ENCODE measurements around the gene PTPN3. TPM values are rescaled to one million over a fixed set of nuclear protein-coding genes. Genes with fewer than 3 reads are reported as not detected.
"Not testable (repeated sequence)": the region's sequence is repeated elsewhere in the genome, so short reads cannot be mapped to it uniquely, and the experiment has no call there.

PTPN3 gene
- total RNA-seq, 1 experiment from 2014 or later: 20.8 TPM

GRCh38 chr9:109342878-109343277 lies 155.2 kb downstream of the PTPN3 start:
- Histone ChIP-seq H3K27me3 (ENCODE audit: insufficient read depth, low read length) (no peaks in the 10 kb centered on the region), H4K20me1 (ENCODE audit: insufficient read depth) (no peaks in the 10 kb centered on the region), H3K27ac (ENCODE audit: low read depth, low read length) (no peak overlapping the region), H3K79me2 (ENCODE audit: insufficient read depth, low read length) (no peaks in the 10 kb centered on the region), H3K4me3 (replicated peaks in 1 of 2; ENCODE audit: low read depth in 1 of 2, low read length in 2 of 2) (no peak overlapping the region), H3K9ac (ENCODE audit: low read length) (no peak overlapping the region), H3K36me3 (ENCODE audit: control insufficient read depth in 1 of 2, insufficient read depth in 2 of 2, low read length in 2 of 2) (no peaks in the 10 kb centered on the region), H3K4me1 (ENCODE audit: control insufficient read depth in 1 of 2, insufficient read depth in 2 of 2, low read length in 2 of 2) (peaks cover 8 to 19% of the 10 kb centered on the region in 2 experiments; a peak in 3 of 4 replicates), H3K9me3 (ENCODE audit: control insufficient read depth in 1 of 2, insufficient read depth in 1 of 2, low read depth in 1 of 2, low read length in 2 of 2) (no peaks in the 10 kb centered on the region), H3K9me2 (ENCODE audit: insufficient read depth) (no peaks in the 10 kb centered on the region), H2AFZ (ENCODE audit: low read depth, low read length, poor library complexity, severe bottlenecking) (no peak overlapping the region), H3K4me2 (ENCODE audit: low read length) (no peak overlapping the region)
- RAD21 ChIA-PET (ENCODE audit: low non-redundant PET in 1 of 2, low total read pairs in 2 of 2, uncharacterized antibody in 2 of 2, unreplicated experiment in 2 of 2): no interaction called here
- CTCF ChIA-PET: no interaction called here
- TF ChIP-seq TCF7L2 (IDR thresholded peaks at IDR 0.05; ENCODE audit: borderline replicate concordance, extremely low read depth, insufficient read depth, insufficient read length): no peak
- DNase-seq (ENCODE audit: low read depth, low spot score) (no peak), ATAC-seq (no peak)
- no TSS peak for BruUV-seq (replicated peaks)
- POLR2A ChIA-PET: no interaction called here
- intact Hi-C loops (cut with micrococcal nuclease): loop anchor here (10.0 kb wide), 1 partner anchor 182 kb away; no protein-coding TSS in a partner anchor

GRCh38 chr9:109341561-109341960 lies 156.5 kb downstream of the PTPN3 start:
- Histone ChIP-seq H2AFZ (ENCODE audit: low read depth, low read length, poor library complexity, severe bottlenecking) (no peak overlapping the region), H3K36me3 (ENCODE audit: control insufficient read depth in 1 of 2, insufficient read depth in 2 of 2, low read length in 2 of 2) (no peaks in the 10 kb centered on the region), H3K27ac (ENCODE audit: low read depth, low read length) (no peak overlapping the region), H3K9ac (ENCODE audit: low read length) (no peak overlapping the region), H3K79me2 (ENCODE audit: insufficient read depth, low read length) (no peaks in the 10 kb centered on the region), H3K27me3 (ENCODE audit: insufficient read depth, low read length) (no peaks in the 10 kb centered on the region), H3K9me3 (ENCODE audit: control insufficient read depth in 1 of 2, insufficient read depth in 1 of 2, low read depth in 1 of 2, low read length in 2 of 2) (no peaks in the 10 kb centered on the region), H3K4me2 (ENCODE audit: low read length) (no peak overlapping the region), H3K9me2 (ENCODE audit: insufficient read depth) (no peaks in the 10 kb centered on the region), H3K4me1 (ENCODE audit: control insufficient read depth in 1 of 2, insufficient read depth in 2 of 2, low read length in 2 of 2) (peaks cover 8 to 17% of the 10 kb centered on the region in 2 experiments; a peak in 3 of 4 replicates), H3K4me3 (replicated peaks in 1 of 2; ENCODE audit: low read depth in 1 of 2, low read length in 2 of 2) (no peak overlapping the region), H4K20me1 (ENCODE audit: insufficient read depth) (no peaks in the 10 kb centered on the region)
- DNase-seq (ENCODE audit: low read depth, low spot score) (no peak), ATAC-seq (no peak)
- CTCF ChIA-PET: no interaction called here
- no TSS peak for BruUV-seq (replicated peaks)
- POLR2A ChIA-PET: no interaction called here
- no peak for TF ChIP-seq POLR2A (IDR thresholded peaks at IDR 0.05; ENCODE audit: borderline replicate concordance, extremely low read depth, insufficient read depth, insufficient read length)
- no peak for TF ChIP-seq POLR2AphosphoS5 (IDR thresholded peaks at IDR 0.05; ENCODE audit: low read depth, low read length)
- TF ChIP-seq ZBTB33 (IDR thresholded peaks at IDR 0.05; ENCODE audit: extremely low read depth, insufficient replicate concordance, low read length): no peak
- TF ChIP-seq MAX (IDR thresholded peaks at IDR 0.05): no peak
- RAD21 ChIA-PET (ENCODE audit: low non-redundant PET in 1 of 2, low total read pairs in 2 of 2, uncharacterized antibody in 2 of 2, unreplicated experiment in 2 of 2): no interaction called here
- intact Hi-C loops (cut with micrococcal nuclease): loop anchor here (10.0 kb wide), 1 partner anchor 183 kb away; no protein-coding TSS in a partner anchor

- DNase-seq (ENCODE audit: low read depth, low spot score); RAD21 ChIA-PET (ENCODE audit: low non-redundant PET in 1 of 2, low total read pairs in 2 of 2, uncharacterized antibody in 2 of 2, unreplicated experiment in 2 of 2); H3K9me2 ChIP-seq (ENCODE audit: insufficient read depth); POLR2A ChIA-PET; H3K4me3 ChIP-seq (replicated peaks in 1 of 2; ENCODE audit: low read depth in 1 of 2, low read length in 2 of 2); ATAC-seq; CTCF ChIA-PET; H3K27me3 ChIP-seq (ENCODE audit: insufficient read depth, low read length); H3K9ac ChIP-seq (ENCODE audit: low read length); H3K9me3 ChIP-seq (ENCODE audit: control insufficient read depth in 1 of 2, insufficient read depth in 1 of 2, low read depth in 1 of 2, low read length in 2 of 2); H2AFZ ChIP-seq (ENCODE audit: low read depth, low read length, poor library complexity, severe bottlenecking); H4K20me1 ChIP-seq (ENCODE audit: insufficient read depth); H3K79me2 ChIP-seq (ENCODE audit: insufficient read depth, low read length); H3K4me2 ChIP-seq (ENCODE audit: low read length); H3K27ac ChIP-seq (ENCODE audit: low read depth, low read length); H3K36me3 ChIP-seq (ENCODE audit: control insufficient read depth in 1 of 2, insufficient read depth in 2 of 2, low read length in 2 of 2); BruUV-seq (replicated peaks): not testable (repeated sequence)
- peaks cover 8 to 12% of the 10 kb centered on the region in 2 experiments; a peak in 3 of 4 replicates for H3K4me1 ChIP-seq (ENCODE audit: control insufficient read depth in 1 of 2, insufficient read depth in 2 of 2, low read length in 2 of 2)
- intact Hi-C loops (cut with micrococcal nuclease): loop anchor here (10.0 kb wide), 1 partner anchor 184 kb away; no protein-coding TSS in a partner anchor
These were observed 157.1 kb downstream of the PTPN3 start for GRCh38 chr9:109340979-109341378.

Measured in HCT116 (cell line).